ENCODE results near the gene EXT2.

EXT2 gene

GRCh38 chr11:44172966-44173365 lies 77.5 kb downstream of the EXT2 start:
- DNase-seq, result no peak

- DNase-seq, result no peak
These were observed 79.4 kb downstream of the EXT2 start for GRCh38 chr11:44174842-44175241.

- no peak for DNase-seq
These were observed 81.2 kb downstream of the EXT2 start for GRCh38 chr11:44176546-44177213.

- no peak for DNase-seq
These were observed 82.4 kb downstream of the EXT2 start for GRCh38 chr11:44177905-44178304.

GRCh38 chr11:44178381-44178780 lies 82.9 kb downstream of the EXT2 start:
- no peak for DNase-seq

GRCh38 chr11:44179173-44179572 lies 83.7 kb downstream of the EXT2 start:
- DNase-seq, result no peak

GRCh38 chr11:44180107-44180506 lies 84.6 kb downstream of the EXT2 start:
- DNase-seq, result no peak

- DNase-seq, result no peak
These were observed 90.0 kb downstream of the EXT2 start for GRCh38 chr11:44185522-44185921.

- no peak for DNase-seq
These were observed 90.9 kb downstream of the EXT2 start for GRCh38 chr11:44186321-44186930.

- DNase-seq, result no peak
These were observed 93.2 kb downstream of the EXT2 start for GRCh38 chr11:44188643-44189042.

GRCh38 chr11:44189986-44190882 lies 94.8 kb downstream of the EXT2 start:
- DNase-seq, result no peak

- DNase-seq, result no peak
These were observed 95.4 kb downstream of the EXT2 start for GRCh38 chr11:44190883-44191230.

GRCh38 chr11:44191322-44192016 lies 96.0 kb downstream of the EXT2 start:
- DNase-seq, result no peak

GRCh38 chr11:44192017-44192385 lies 96.5 kb downstream of the EXT2 start:
- DNase-seq, result no peak

- no peak for DNase-seq
These were observed 97.1 kb downstream of the EXT2 start for GRCh38 chr11:44192462-44193100.

- DNase-seq, result no peak
These were observed 98.4 kb downstream of the EXT2 start for GRCh38 chr11:44193856-44194255.

- no peak for DNase-seq
These were observed 102.8 kb downstream of the EXT2 start for GRCh38 chr11:44198146-44198724.

GRCh38 chr11:44199298-44199697 lies 103.8 kb downstream of the EXT2 start:
- no peak for DNase-seq

- no peak for DNase-seq
These were observed 104.3 kb downstream of the EXT2 start for GRCh38 chr11:44199816-44200215.

GRCh38 chr11:44203270-44204043 lies 108.0 kb downstream of the EXT2 start:
- DNase-seq, result no peak

GRCh38 chr11:44205352-44205751 lies 109.9 kb downstream of the EXT2 start:
- DNase-seq, result no peak

GRCh38 chr11:44205836-44206235 lies 110.4 kb downstream of the EXT2 start:
- DNase-seq, result no peak

Data from CD4-positive, alpha-beta T cell treated with Interleukin-17A for 1 hour (primary cell).